HPDE6-E6E7 (cell line): ENCODE results near the gene NR2E1.

Source experiments
- DNase-seq: peaks from one replicate; pipeline ENCODE4 v3.0.0; 2011; ENCODE audit warnings: missing footprints; ENCODE audit errors: extremely low spot score

Gene NR2E1

GRCh38 chr6:108171291-108171917 lies 5.6 kb downstream of the NR2E1 start:
- DNase-seq = no peak

- DNase-seq = no peak
Measured at GRCh38 chr6:108171918-108172516, 6.2 kb downstream of the NR2E1 start.

- DNase-seq = no peak
Measured at GRCh38 chr6:108174371-108175175, 8.8 kb downstream of the NR2E1 start.

- DNase-seq = no peak
Measured at GRCh38 chr6:108175176-108175591, 9.4 kb downstream of the NR2E1 start.

GRCh38 chr6:108175592-108176279 lies 9.9 kb downstream of the NR2E1 start:
- no peak for DNase-seq

- no peak for DNase-seq
Measured at GRCh38 chr6:108176281-108177089, 10.7 kb downstream of the NR2E1 start.

- DNase-seq = no peak
Measured at GRCh38 chr6:108179741-108180140, 13.9 kb downstream of the NR2E1 start.

GRCh38 chr6:108180266-108180665 lies 14.4 kb downstream of the NR2E1 start:
- DNase-seq = no peak

GRCh38 chr6:108180776-108181175 lies 15.0 kb downstream of the NR2E1 start:
- DNase-seq = no peak

- DNase-seq = no peak
Measured at GRCh38 chr6:108186226-108186625, 20.4 kb downstream of the NR2E1 start.

GRCh38 chr6:108187519-108187918 lies 21.7 kb downstream of the NR2E1 start:
- no peak for DNase-seq

- no peak for DNase-seq
Measured at GRCh38 chr6:108193131-108193530, 27.3 kb downstream of the NR2E1 start.

- no peak for DNase-seq
Measured at GRCh38 chr6:108193835-108194234, 28.0 kb downstream of the NR2E1 start.

GRCh38 chr6:108194503-108194902 lies 28.7 kb downstream of the NR2E1 start:
- no peak for DNase-seq

- no peak for DNase-seq
Measured at GRCh38 chr6:108195209-108195608, 29.4 kb downstream of the NR2E1 start.

- no peak for DNase-seq
Measured at GRCh38 chr6:108198761-108199498, 33.1 kb downstream of the NR2E1 start.

GRCh38 chr6:108200186-108200585 lies 34.4 kb downstream of the NR2E1 start:
- no peak for DNase-seq

- peak; percentile 49 for DNase-seq
Measured at GRCh38 chr6:108200631-108201030, 34.8 kb downstream of the NR2E1 start.

GRCh38 chr6:108203189-108204112 lies 37.6 kb downstream of the NR2E1 start:
- no peak for DNase-seq

- no peak for DNase-seq
Measured at GRCh38 chr6:108207013-108207412, 41.2 kb downstream of the NR2E1 start.
